HUES6 (cell line): ENCODE data around the gene TRPC6.

ENCODE experiments used
- H3K27ac ChIP-seq: 2 replicates; pipeline ENCODE4 v1.7.0; 2013; ENCODE audit warnings: low read depth, mild to moderate bottlenecking, low read length, inconsistent platforms
- H3K27me3 ChIP-seq: 2 replicates; pipeline ENCODE4 v1.6.1; 2013; ENCODE audit warnings: low read length; ENCODE audit not compliant: control insufficient read depth, insufficient read depth
- H3K36me3 ChIP-seq: 2 replicates; pipeline ENCODE4 v1.6.1; 2013; ENCODE audit warnings: low read length; ENCODE audit not compliant: control insufficient read depth, insufficient read depth
- H3K4me1 ChIP-seq: 2 replicates; pipeline ENCODE4 v1.6.1; 2013; ENCODE audit warnings: low read length; ENCODE audit not compliant: control insufficient read depth, insufficient read depth
- H3K4me3 ChIP-seq: 2 replicates; pipeline ENCODE4 v1.5.1; 2013; ENCODE audit warnings: low read depth, low read length
- H3K9ac ChIP-seq: one replicate; pipeline ENCODE4 v1.6.1; 2013; ENCODE audit warnings: mild to moderate bottlenecking, low read length
- H3K9me3 ChIP-seq: 2 replicates; pipeline ENCODE4 v1.6.1; 2013; ENCODE audit warnings: low read depth, low read length; ENCODE audit not compliant: control insufficient read depth, insufficient read depth

TRPC6 gene

DNA sequence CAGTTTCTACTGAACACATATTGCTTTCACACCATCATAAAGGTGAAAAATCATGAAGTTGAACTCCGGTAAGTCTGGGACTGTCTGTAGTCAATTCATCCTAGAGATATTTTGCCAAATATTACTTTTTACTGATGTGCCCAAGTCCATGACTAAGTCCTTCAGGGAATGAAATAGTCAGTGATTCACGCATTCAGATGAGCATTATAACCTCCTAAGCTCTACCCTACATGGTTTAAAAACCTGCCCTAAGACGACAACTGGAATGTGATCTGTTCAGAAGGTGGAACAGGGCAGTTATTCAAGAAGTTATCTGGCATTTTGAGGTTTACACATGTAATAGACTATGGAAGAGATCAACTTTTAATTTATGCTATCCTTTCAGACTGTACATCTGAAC, 125.6 kb downstream of the TRPC6 start:
- no peak overlapping the region for H3K9ac ChIP-seq

DNA sequence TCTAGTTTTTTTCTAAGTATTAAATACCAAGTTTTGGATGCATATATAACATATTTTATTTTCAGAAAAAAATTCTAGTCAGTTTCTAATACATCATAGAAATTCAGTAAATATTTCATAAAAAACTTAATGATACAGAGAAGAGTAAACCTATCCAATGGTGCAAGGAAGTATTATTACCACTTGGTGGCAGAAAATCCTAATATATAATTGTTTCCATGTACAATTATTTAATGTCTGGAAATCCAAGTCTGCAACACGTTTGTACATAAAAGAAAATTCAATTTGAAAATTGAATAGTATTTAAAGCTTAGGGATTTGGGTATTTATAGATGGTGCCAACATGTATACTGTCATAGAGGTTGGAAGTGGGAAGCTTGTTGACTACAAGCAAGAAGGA, 127.0 kb downstream of the TRPC6 start:
- Histone ChIP-seq H3K4me1 (peaks cover 4% of the 10 kb centered on the region; the same call in 1 of the 2 replicates), H3K27ac (no peak overlapping the region)

More for the DNA sequence above, 125.6 kb downstream of the TRPC6 start:
- H3K9me3 ChIP-seq = peaks cover 10% of the 10 kb centered on the region; the same call in 1 of the 2 replicates
- H3K36me3 ChIP-seq = no peaks in the 10 kb centered on the region
- no peak overlapping the region for H3K27ac ChIP-seq
- no peak overlapping the region for H3K4me3 ChIP-seq
- peaks cover 2% of the 10 kb centered on the region; the same call in 1 of the 2 replicates for H3K4me1 ChIP-seq
- H3K27me3 ChIP-seq = no peaks in the 10 kb centered on the region

DNA sequence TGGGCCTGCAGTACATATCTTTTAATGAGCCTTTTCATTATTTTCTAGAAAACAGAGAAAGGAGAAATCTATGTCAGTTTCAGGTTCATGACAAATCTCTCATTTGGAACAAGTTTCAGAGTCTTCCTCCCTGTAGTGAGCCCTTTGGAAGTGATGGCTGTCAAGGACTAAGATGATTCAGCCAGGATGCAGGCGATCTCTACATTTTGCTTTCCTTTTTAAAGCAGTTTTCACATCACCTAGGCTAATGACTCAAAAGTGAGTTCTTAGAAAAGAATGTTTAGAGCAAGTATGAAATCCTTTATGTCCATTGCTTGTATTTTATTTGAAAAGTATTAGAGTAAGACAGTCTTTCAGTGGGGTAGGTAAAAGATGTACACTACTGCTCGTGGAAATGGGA, 130.1 kb downstream of the TRPC6 start:
- H3K27me3 ChIP-seq = no peaks in the 10 kb centered on the region
- H3K4me1 ChIP-seq = peaks cover 4% of the 10 kb centered on the region; the same call in 1 of the 2 replicates
- H3K9ac ChIP-seq = no peak overlapping the region
- no peaks in the 10 kb centered on the region for H3K36me3 ChIP-seq
- H3K27ac ChIP-seq = no peak overlapping the region
- H3K9me3 ChIP-seq = peaks cover 4% of the 10 kb centered on the region; the same call in 1 of the 2 replicates
- no peak overlapping the region for H3K4me3 ChIP-seq

More for the DNA sequence above, 127.0 kb downstream of the TRPC6 start:
- no peaks in the 10 kb centered on the region for H3K36me3 ChIP-seq
- no peaks in the 10 kb centered on the region for H3K27me3 ChIP-seq
- peaks cover 10% of the 10 kb centered on the region; the same call in 1 of the 2 replicates for H3K9me3 ChIP-seq
- no peak overlapping the region for H3K4me3 ChIP-seq
- H3K9ac ChIP-seq = no peak overlapping the region

DNA sequence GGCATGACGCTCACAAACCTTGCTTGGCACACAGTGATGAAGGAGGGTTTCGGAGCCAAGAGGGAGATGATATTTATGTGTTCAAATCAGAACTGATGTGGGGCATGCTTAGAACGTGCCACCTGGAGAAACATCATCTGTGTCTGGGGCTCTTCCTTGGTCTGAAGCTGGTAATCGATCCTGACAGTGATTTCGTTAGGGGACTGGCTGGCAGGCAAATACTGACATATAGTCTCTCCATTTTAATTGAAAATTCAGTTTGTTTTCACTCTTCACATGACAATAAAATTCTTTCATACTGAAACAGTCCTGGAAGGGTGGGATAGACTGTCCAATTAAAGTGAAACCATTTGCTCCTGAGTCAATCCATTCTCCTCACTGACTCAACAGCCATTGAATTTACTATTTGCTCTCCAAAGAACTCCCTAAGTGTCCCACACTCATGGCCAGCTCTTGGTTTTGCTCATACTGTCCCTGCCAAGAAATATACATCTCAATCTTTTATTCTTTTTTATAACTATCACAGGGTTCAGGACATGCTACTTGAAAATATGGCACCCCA, 134.8 kb downstream of the TRPC6 start:
- H3K9ac ChIP-seq = no peak overlapping the region

DNA sequence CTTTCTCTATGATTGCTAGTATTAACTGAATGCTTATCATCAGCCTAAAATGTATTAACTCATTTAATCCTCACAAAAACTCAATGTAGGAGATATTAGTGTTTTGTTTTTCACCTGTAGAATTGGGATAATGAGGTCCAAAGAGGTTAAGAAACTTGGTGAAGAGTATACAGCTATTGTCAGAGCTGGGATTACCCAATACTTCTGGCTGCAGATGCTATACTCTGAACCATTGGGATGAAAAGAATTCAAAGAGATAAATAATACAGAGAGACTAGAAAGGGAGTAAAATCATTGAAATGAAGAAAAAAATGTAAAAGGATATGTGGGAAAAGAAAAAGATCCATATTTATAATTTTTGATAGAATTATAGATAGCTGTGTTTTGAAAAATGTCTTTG, 137.1 kb downstream of the TRPC6 start:
- no peaks in the 10 kb centered on the region for H3K9me3 ChIP-seq
- no peaks in the 10 kb centered on the region for H3K36me3 ChIP-seq
- H3K27ac ChIP-seq = no peak overlapping the region
- H3K27me3 ChIP-seq = no peaks in the 10 kb centered on the region
- H3K9ac ChIP-seq = no peak overlapping the region
- H3K4me3 ChIP-seq = no peak overlapping the region
- no peaks in the 10 kb centered on the region for H3K4me1 ChIP-seq

More for the DNA sequence above, 134.8 kb downstream of the TRPC6 start:
- Histone ChIP-seq H3K4me3 (no peak overlapping the region), H3K4me1 (peaks cover 4% of the 10 kb centered on the region; the same call in 1 of the 2 replicates), H3K36me3 (no peaks in the 10 kb centered on the region), H3K9me3 (no peaks in the 10 kb centered on the region), H3K27me3 (no peaks in the 10 kb centered on the region), H3K27ac (no peak overlapping the region)

DNA sequence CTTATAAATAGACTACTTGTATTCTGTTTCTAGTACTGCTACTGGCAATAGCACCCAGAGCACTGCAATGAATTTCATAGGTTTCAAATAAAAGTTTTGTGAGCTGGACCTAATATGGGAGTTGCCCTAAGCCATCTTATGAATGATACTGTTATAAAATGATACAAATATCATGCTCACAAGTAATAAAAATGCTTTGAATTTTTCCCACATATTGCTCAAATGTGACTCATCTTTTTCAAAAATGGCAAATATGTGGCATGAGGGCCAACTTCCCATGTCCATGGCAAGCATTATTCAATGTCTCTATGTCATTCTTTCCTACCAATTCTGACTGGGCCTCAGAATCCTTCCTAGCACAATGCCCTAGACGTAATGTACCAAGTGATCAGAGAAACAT, 137.6 kb downstream of the TRPC6 start:
- no peaks in the 10 kb centered on the region for H3K36me3 ChIP-seq
- H3K27ac ChIP-seq = no peak overlapping the region
- no peak overlapping the region for H3K9ac ChIP-seq
- no peaks in the 10 kb centered on the region for H3K9me3 ChIP-seq
- no peaks in the 10 kb centered on the region for H3K27me3 ChIP-seq
- H3K4me3 ChIP-seq = no peak overlapping the region
- no peaks in the 10 kb centered on the region for H3K4me1 ChIP-seq

DNA sequence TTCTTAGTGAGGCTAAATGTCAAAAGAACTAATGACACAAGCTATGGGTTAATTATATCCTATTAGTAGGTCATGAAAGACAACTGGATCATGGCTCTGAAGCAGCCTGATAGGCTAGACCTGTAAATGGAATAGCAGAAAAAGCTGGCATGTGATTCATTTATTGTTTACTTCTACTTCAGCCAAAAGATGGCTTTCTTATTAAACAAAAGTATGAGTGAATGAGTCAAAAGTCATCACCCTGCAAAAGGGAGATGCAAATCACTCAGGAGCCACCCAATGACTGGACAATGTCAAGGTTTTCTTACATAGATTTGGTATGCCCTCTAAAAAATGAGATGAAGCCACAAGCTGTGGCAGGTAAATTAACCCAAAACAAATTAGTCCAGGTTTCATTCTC, 138.0 kb downstream of the TRPC6 start:
- H3K27me3 ChIP-seq = no peaks in the 10 kb centered on the region
- no peak overlapping the region for H3K4me3 ChIP-seq
- no peak overlapping the region for H3K9ac ChIP-seq
- no peaks in the 10 kb centered on the region for H3K9me3 ChIP-seq
- no peaks in the 10 kb centered on the region for H3K36me3 ChIP-seq
- H3K27ac ChIP-seq = no peak overlapping the region
- no peaks in the 10 kb centered on the region for H3K4me1 ChIP-seq

DNA sequence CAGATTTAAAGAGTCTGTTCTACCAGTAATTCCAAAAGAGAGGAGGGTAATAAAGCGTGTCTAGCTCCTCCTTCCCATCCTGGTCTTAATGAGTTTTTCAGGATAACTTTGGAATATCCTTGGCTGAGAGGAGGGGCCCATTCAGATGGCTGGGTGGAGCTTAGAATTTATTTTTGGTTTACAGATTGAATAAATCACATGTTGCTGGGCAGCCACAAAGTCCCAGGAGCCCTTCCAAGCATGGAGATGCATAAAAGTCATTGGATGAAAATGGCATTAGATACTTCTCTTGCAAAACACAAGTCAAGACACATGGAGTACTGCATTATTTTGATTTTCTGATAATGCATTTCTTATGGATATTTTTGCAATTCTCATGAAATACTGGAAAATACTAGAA, 139.0 kb downstream of the TRPC6 start:
- no peaks in the 10 kb centered on the region for H3K9me3 ChIP-seq
- no peak overlapping the region for H3K27ac ChIP-seq
- H3K27me3 ChIP-seq = no peaks in the 10 kb centered on the region
- H3K4me1 ChIP-seq = no peaks in the 10 kb centered on the region
- no peak overlapping the region for H3K9ac ChIP-seq
- H3K4me3 ChIP-seq = no peak overlapping the region
- H3K36me3 ChIP-seq = no peaks in the 10 kb centered on the region

DNA sequence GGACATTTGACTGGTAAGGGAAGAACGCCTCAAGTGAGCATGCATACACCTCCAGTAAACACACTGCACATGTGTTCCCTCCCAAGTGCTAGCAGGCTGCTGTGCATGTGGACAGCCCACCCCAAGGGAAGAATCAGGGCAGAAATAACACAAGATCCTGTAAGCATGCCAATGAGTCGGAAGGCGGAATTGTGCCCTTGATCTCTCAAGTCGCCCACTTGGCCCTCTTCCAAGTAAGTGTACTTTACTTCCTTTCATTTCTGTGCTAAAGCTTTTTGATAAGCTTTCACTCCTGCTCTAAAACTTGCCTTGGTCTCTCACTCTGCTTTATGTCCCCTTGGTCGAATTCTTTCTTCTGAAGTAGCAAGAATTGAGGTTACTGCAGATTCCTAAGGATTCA, 139.6 kb downstream of the TRPC6 start:
- Histone ChIP-seq H3K4me3 (no peak overlapping the region), H3K27ac (no peak overlapping the region), H3K4me1 (no peaks in the 10 kb centered on the region), H3K9ac (no peak overlapping the region), H3K27me3 (no peaks in the 10 kb centered on the region), H3K36me3 (no peaks in the 10 kb centered on the region), H3K9me3 (no peaks in the 10 kb centered on the region)

DNA sequence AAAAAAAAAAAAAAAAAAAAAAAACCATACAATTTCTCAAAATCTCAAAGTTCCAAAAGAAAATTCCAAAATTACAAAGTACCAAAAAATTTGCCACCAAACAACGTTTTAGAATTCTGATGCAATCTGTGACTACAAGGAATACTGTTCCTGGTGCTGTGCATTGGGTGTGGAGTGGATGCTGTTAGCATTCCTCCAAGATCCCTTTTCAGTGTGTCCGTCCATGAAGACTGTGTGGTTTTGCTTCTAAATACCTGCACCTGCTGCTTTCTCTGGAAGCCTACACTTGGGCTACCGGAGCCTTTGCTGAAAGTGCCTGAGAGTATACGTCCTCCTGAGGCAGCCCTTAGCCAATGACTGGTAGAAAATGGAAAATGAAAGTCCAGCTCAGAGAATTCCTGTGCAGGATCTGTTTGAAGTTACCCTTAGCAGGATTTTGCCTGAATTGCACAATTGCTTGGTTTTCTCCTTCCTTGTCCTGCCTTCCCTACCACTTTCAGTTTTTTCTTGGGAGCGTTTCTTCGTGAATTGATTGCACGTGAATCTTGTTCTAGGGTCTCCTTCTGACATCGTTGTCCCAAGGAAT, 140.8 kb downstream of the TRPC6 start:
- no peaks in the 10 kb centered on the region for H3K36me3 ChIP-seq
- H3K4me1 ChIP-seq = no peaks in the 10 kb centered on the region
- no peak overlapping the region for H3K9ac ChIP-seq
- H3K4me3 ChIP-seq = no peak overlapping the region
- no peak overlapping the region for H3K27ac ChIP-seq
- no peaks in the 10 kb centered on the region for H3K27me3 ChIP-seq
- H3K9me3 ChIP-seq = no peaks in the 10 kb centered on the region

DNA sequence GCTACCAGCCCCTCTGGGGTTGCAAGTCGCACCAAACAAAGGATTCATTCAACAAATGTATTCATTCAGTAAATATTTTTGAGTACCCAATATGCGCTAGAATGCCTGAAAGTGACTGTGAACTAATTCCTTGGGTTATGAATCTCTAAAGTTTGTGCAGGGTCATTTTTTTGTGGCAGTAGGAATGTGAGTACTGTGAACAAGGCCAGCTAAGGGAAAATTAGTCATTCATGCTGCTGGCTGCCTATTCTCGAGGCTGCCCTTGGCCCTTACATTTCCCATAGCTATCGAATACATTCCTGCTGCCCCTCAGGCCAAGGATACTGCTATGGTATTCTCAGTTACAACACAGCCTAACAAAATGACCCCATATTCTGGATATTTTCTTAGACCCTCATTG, 141.6 kb downstream of the TRPC6 start:
- H3K4me3 ChIP-seq = no peak overlapping the region
- no peak overlapping the region for H3K9ac ChIP-seq
- no peaks in the 10 kb centered on the region for H3K36me3 ChIP-seq
- H3K9me3 ChIP-seq = no peaks in the 10 kb centered on the region
- H3K4me1 ChIP-seq = no peaks in the 10 kb centered on the region
- H3K27me3 ChIP-seq = no peaks in the 10 kb centered on the region
- no peak overlapping the region for H3K27ac ChIP-seq
